ENCODE measurements around the gene SLC7A7.
"Not testable (repeated sequence)": the region's sequence is repeated elsewhere in the genome, so short reads cannot be mapped to it uniquely, and the experiment has no call there.

The SLC7A7 gene

DNA sequence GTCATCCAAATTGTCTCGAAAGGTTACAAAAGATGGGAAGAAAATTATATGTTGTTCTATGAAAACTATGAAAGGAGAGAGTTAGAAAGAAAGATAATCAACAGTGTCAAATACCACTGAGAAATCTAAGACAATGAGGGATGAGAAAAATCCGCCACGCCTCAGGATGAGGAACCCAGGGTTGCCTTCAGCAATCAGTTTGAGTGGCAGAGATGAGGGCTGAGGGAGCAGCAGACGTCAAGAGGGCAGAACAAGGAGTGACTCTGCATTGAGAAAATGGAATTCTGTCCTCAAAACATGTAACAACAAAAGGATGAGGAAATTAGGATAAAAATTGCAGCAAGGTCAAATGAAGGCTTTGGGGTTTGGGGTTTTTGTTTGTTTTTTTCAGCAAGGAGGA lies 67.0 kb downstream of the SLC7A7 start:
- no peak for DNase-seq

- DNase-seq, result no peak
Observed at GRCh38 chr14:22747769-22748168, 67.5 kb downstream of the SLC7A7 start.

DNA sequence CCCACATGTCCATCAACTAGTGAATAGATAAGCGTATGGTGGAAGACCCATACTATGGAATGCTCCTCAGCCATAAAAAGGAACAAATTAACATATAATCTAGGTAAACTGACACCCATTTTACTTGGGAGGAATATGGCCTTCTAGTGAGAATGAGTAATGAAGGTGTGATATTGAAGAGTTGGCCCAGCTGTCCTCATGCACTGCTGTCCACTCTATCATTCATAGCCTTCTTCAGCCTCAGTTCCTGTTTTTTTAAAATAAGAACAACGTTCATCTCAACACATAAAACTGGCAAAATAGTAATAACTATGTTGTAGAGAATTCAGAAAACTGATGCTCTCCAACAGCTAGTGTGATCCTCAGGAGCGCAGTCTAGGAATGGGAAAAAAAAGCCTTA lies 75.2 kb downstream of the SLC7A7 start:
- DNase-seq, result no peak

- no peak for DNase-seq
Observed at GRCh38 chr14:22739423-22739822, 75.8 kb downstream of the SLC7A7 start.

DNA sequence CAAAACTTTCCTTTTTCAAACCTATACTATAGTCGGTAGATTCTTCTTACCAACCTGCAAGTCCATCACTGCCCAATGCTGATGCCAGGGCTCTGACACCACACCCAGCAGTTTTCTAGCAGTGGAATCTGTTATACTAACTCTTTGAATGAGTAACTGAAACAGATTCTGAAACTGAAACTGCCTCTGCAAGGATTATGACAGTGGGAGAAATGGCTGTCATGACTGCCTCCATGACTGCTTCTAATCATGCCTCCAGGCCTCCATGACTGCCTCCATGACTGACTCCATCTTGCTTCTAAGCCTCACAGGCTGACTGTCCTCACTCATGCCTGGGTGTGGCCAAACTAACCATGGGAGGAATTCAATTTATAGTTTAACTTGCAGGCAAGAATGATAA lies 78.2 kb downstream of the SLC7A7 start:
- no peak for DNase-seq

- not testable (repeated sequence) for DNase-seq
Observed at GRCh38 chr14:22736384-22736783, 78.9 kb downstream of the SLC7A7 start.

DNA sequence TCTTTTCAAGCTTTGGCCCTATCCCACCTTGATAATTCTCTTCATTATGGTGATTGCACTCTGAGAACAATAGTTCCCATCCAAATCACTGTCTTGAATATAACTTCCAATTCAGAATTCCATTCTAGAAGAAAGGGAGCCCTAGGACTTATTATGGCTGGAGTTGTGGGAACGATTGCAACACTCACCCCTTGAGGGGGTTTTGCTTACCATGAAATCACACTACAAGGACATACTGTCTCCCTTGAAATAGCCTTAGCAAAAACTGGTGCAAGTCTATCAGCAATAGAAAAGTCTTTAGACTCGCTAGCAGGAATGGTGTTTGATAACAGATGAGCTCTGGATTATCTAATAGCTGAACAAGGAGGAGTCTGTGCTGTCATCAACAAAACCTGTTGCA lies 80.1 kb downstream of the SLC7A7 start:
- DNase-seq, result no peak

DNA sequence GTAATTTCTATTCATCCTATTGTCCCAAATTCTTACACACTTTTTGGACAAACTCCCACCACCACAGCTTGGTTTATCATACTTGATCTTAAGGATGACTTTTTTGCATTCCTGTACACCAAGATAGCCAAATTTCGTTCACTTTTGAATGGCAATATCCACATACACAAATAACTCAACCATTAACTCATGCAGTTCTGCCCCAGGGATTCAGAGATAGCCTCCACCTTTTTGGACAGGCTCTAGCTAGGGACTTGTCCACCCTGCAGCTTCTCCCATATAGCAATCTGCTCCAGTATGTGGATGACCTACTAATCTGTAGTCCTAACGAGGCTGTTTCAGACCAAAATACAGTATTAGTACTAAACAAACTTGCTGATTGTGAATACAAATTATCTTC lies 81.4 kb downstream of the SLC7A7 start:
- no peak for DNase-seq

- DNase-seq, result not testable (repeated sequence)
Observed at GRCh38 chr14:22732062-22732461, 83.2 kb downstream of the SLC7A7 start.

DNA sequence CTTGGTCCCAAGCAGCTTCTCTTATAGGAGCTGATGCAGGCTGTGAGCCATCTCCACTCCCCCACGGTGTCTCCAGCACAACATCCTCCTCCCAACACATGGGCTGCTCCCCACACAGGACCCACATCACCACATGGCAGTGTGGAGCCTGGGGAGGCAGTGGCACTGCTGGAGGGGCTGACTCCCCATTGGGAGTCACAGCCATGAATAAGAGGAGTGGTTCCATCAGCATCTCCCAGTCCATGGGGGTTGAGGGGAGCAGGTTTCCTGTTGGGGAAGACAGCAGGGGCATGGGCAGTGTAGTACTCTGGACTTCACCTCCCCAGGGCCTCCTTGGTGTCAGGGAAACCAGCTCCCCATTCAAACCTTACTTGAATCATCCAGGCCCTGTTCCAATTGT lies 89.2 kb downstream of the SLC7A7 start:
- no peak for DNase-seq

GRCh38 chr14:22725374-22725773 lies 89.9 kb downstream of the SLC7A7 start:
- DNase-seq, result not testable (repeated sequence)

- DNase-seq, result not testable (repeated sequence)
Observed at GRCh38 chr14:22724847-22725246, 90.4 kb downstream of the SLC7A7 start.

DNA sequence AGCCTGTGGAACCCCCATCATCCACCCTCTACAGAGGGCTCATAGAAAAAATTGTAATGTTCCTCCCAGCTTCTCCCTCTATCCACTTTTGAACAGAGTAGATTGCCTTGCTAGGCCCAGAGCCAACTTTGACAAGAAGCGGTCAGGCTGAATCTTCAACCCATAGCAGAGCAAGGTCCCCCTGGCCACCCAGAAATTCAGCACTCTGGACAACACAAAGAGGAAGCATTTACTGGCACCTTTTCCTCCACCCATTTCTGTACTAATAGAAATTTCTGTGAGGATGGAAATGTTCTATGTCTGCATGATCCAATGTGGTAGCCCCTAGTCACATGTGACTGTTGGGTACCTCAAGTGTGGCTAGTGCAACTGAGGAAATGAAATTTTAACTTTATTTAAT lies 91.4 kb downstream of the SLC7A7 start:
- DNase-seq, result no peak

Measured in left hindlimb (tissue), 1 donor.